HL-60/S4 treated with phorbol 12-myristate 13-acetate at 8.2 ng/mL for 4 days and 3 days (cell line): ENCODE measurements around the gene PEX5.

ENCODE experiments used
- in situ Hi-C: fragments of 300-500 bp; cut with MboI; formaldehyde crosslinking; loops from 2 replicates; pipeline ENCODE4 v1.15.0; 2022; ENCODE audit warnings: low sequenced_read_pairs

PEX5 gene

GRCh38 chr12:7189398-7190267 is at the start of gene PEX5:
PEX5 (plus strand) TSS chr12:7189686; CDS start chr12:7190378, 692 bp downstream.
- in situ Hi-C loops = no loop called here

DNA sequence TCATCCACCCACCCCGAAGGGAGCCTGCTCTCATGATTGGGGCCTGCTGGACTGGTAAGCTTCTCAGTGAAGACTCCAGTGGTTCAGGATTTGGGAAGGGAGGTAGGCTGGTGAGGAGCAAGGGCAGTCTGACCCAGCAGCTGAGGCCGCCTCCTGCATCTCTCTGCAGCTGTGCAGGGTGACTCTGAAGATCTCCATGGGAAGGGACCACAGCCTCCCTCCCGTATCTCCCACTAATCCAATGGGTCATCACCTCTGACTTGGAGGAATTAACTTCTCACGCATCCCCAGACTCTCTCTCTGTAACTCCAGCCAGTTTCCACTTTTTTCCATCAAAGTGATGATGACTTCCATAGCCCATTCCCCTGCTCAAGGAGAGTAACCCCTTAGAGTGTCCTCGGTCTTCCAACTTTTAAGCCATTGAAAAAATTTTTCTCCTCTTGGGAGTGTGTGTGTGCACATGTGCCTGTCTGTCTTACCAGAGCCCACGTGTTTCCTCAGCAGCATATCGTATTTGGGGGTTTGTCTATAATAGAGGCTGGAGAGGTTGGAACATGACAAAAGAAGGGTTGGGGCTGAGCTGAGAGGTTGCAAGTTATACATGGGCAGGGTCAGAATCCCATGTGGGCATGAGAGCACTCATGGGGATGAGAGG is 48.0 kb upstream of the PEX5 start:
- in situ Hi-C loops = no loop called here

DNA sequence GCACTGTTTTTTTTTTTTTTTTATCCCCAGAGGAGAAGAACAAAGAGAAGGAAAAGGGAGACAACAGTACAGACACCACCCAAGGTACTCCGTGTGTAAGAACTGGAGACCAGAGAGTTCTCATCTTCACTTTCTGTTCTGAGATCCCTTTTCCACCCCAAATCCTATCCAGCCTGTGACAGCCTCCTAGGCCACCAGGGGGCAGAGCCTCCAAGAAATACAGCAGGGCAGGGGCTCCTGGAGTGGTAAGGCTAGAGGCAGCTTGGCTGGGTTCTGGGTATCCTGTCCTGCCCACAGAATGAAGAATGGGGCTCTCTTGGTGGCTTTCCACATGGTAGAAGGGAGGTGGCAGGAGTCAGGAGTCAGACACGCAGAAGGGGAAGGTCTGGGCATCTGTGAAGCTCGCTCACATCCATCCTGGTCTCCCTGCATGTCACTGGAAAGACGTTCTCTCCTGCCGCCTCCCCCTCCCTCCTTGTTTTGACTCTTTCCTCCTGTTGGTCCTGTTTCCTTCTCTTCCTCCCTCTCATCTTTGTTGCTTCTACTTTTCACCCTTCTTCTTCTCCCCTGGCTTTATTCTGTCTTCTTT is 47.3 kb upstream of the PEX5 start:
- in situ Hi-C loops = no loop called here

GRCh38 chr12:7142809-7143465 is 46.5 kb upstream of the PEX5 start:
- in situ Hi-C loops = no loop called here

DNA sequence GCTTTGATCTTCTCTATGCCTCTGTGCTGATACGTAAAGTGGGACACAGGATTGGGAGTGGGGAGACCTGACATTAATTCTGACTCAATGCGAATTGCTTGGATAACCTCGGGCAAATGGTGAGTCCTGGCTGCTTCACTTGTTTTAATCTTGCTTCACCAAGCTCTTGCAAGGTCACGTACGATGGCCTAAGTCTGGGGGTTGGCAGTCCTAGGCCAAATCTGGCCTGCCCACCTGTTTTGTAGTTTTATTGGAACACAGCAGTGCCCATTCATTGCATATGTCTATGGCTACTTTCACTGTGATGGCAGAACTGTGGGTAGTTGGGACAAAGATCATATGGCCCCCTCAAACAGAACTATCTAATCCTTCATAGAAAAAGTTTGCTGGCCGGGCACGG is 45.9 kb upstream of the PEX5 start:
- in situ Hi-C loops = no loop called here

DNA sequence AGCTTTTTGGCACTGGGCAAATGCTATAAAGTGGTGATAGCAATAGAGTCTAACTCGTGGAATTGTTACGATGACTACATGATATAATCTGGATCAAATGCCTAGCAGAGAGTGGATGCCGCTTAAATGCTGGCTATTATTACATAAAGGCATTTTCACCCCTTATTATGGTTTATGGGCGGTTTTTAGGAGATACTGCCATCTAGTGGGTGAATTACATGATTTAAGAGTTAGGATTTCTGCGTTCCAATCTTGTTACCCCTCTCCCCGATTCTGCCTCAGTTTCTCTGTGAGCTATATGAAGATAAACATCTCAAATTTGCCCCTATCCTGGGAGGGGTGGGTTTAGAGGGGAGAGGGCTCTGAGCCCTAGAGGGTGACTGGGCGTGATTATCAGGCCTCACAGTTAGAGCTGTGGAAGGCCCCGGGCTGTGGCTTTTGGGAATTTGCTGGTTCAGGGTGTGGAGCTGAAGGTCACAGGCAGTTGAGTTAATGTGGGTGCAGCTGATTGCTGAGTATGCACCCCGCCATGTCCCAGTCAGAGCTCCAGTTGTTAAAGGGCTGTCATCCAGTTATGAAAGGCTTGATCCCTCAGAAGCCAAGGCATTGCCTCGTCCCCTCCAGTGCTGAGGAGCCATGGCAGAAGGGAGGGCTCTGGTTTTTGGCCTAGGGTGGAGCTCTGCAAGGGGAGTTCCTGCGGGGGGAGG is 44.9 kb upstream of the PEX5 start:
- in situ Hi-C loops = no loop called here

DNA sequence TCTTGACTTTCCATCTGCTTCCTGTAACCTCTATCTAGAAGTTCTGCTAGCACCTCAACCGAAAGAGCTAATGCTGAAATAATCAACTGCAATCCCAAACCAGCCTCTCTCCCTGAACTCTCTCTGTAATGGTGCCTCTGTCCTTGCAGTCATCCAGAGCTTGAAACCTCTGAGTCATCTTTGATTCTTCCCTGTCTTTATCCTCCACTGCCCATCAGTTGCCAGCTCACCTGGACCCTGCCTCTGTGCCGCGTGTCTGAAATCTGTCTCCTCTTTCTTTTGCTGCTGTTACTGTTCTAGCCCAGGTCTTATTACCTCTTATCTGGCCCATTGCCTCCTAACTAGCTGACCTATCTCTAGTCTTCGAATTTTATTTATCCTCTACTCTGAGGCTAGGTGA is 43.8 kb upstream of the PEX5 start:
- in situ Hi-C loops = no loop called here

- in situ Hi-C loops = no loop called here
Observed at GRCh38 chr12:7146228-7146627, 43.3 kb upstream of the PEX5 start.

- in situ Hi-C loops = no loop called here
Observed at GRCh38 chr12:7146906-7147305, 42.6 kb upstream of the PEX5 start.

GRCh38 chr12:7150356-7150755 is 39.1 kb upstream of the PEX5 start:
- in situ Hi-C loops = no loop called here

DNA sequence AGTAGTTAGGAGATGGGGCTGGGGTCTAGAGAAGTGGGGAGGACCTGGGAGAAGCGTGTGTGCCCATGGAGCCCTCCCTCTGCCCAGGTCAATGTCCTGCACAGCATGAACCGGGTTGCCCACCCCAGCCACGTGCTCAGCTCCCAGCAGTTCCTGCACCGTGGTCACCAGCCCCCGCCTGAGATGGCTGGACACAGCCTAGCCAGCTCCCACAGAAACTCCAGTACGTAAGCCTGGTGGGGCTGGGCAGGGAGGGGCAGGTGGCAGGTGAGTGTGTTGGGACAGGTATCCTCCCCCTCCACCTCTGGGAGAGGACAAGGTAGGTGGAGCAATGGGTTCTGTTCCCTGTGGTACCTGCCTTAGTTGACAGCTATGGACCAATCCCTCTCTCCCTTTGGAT is 38.6 kb upstream of the PEX5 start:
- in situ Hi-C loops = no loop called here

DNA sequence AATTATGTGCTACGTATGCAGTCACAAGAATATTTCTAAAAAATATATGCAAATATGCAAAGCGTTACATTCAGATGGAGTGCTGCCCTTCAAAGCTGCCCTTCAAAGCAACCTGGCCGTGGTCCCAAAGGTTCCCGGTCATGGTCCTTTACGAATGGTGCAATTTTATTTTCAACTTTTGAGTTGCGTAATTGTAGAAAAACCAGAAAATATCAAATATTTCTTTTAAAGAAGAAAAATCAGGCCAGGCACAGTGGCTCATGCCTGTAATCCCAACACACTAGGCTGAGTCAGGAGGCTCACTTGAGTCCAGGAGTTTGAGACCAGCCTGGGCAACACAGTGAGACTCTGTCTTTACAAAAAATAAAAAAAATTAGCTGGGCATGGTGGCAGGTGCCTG is 38.0 kb upstream of the PEX5 start:
- in situ Hi-C loops = no loop called here

GRCh38 chr12:7152818-7153217 is 36.7 kb upstream of the PEX5 start:
- in situ Hi-C loops = no loop called here

DNA sequence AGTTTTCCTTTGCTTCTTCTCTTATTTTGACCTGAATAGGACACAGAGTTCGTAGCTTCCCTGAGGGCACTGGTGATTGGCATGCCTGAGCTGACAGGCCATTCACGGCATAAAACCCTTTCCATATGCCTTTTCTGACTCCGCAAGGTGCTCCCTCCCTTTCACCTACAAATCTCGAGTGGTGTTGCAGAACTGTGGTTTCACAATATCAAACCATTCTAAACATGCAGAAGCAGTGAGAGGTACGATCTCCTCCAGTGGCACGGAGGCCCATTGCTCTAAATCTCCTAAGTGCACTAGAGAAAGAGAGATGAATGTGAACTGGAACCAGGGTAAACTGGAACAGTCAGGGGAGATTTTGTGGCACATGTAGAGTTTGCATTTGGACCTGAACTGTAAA is 35.4 kb upstream of the PEX5 start:
- in situ Hi-C loops = no loop called here

DNA sequence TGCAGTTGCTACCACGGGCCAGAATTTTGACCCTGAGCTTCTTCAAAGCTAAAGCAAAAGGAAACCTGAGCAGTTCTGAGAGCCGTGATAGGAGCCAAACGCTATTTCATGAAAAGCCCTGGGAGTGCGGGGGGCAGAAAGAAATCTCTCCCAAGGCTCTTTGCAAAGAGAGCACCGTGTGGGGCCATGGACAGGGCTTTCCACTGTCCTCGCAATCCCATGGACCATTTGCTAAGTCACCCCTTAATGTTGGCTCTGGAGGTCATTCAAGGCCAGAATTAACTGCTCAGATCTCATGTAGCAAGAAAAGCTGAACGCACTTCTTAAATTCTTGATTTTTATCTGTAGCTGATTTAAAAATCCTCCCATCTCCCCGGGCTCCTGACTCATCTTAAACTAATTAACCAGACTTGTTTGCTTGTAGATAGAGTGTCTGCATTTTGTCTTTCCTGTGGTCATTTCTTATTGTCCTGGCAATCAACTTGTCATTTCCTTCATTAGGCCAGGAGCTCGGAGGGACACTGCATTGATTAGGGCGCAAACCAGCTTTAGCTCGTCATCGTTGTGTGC is 34.5 kb upstream of the PEX5 start:
- in situ Hi-C loops = no loop called here

DNA sequence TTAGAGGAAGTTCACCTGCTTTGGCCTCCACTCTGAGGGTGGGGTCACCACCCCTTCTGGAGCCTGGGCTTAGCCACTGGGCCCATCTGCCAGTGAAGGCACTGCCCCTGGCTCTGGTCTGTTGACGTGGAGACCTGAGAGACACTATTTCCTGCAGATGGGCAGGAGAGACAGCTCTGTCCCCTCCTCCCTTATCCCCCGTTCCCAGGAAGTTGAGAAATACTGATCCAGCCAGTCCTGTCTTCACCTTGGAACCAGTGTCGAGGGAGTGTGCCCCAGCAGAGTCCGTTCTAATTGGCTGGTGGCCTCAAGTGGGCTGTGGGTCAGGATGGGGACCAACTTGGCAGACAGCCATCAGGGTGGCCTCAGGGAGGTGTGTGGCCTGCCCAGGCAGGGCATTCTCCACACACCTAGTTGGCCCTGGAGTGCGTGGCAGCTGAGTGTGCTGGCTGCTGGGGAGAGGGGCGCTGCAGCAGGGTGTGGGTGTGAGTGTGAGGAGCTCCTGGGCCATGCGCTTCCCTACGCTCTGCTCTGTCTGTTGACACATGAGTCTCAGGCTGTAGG is 33.9 kb upstream of the PEX5 start:
- in situ Hi-C loops = no loop called here

DNA sequence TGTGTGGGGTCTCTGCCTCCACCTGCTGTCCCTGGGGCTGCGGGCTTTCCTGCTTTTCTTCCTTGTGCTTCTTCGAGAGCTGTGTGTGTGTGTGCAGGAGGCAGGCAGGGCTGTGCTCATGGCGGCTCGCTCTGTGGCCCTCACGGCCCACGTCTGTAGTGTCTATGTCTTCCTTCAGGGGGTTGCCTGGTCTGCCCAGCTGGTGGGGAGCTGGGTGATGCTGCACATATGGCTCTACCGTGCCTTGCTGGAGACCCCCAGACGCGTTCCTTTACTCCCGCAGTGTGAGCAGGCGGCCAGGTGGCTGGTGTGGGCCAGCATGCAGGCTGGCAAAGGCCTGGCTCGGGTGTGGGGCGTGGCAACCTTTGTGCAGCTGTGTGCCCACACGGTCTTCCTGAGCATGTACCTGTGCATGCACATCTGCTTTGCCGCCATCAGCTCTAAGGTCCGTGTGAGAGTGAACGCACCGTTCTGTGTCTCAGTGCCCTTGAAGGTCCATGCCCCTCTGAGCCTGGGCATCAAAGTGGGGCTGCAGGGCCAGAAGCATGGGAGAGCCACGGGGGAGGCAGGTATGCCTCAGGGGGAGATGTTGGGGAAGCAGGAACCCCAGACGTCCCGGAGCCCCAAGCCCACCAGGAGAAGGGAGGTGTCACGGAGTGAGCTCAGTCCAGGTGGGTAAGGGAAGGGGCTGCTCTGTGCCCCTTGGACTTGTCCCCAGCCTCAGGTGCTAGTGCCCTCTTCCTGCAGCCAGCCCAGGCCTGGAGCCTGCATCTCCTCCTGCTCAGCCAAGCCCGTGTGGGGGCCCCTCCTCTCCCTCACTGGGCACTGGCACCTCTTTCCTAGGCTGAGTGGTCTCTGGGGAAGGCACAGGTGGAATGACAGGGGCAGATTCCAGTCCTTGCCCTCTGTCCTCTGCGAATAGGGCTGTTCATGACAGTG is 33.0 kb upstream of the PEX5 start:
- in situ Hi-C loops = no loop called here

DNA sequence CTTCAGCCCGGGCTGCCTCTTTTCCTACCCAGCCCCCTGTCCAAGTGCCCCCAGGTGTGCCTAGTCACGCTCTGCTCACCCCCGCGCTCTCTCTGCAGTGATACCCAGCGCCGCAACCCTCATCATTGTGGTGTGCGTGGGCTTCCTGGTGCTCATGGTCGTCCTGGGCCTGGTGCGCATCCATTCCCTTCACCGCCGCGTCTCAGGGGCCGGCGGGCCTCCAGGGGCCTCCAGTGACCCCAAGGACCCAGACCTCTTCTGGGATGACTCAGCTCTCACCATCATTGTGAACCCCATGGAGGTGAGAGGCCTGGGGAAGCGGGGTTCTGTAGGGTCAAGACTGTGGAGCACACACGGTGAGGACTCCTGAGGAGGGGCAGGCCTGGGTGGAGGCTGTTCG is 32.1 kb upstream of the PEX5 start:
- in situ Hi-C loops = no loop called here
